OCI-LY1 (cell line): ENCODE measurements around the gene IFRD2.

Source experiments
- EZH2 ChIP-seq: fragments of 200-600 bp; sonication (generic), shearing (Covaris generic); IDR thresholded peaks from 2 replicates; pipeline ENCODE4 v1.8.0; 2017; ENCODE audit warnings: borderline replicate concordance, mixed run types, mild to moderate bottlenecking, antibody characterized with exemption, low read length, moderate library complexity, mixed read lengths
- TF ChIP-seq, protein P1 (sequence below): fragments of 200-600 bp; sonication (generic), shearing (Covaris generic); IDR thresholded peaks from 2 replicates; pipeline ENCODE4 v1.5.1; 2017; ENCODE audit warnings: mild to moderate bottlenecking, antibody characterized with exemption, low read length, moderate library complexity, mixed read lengths

DNA sequence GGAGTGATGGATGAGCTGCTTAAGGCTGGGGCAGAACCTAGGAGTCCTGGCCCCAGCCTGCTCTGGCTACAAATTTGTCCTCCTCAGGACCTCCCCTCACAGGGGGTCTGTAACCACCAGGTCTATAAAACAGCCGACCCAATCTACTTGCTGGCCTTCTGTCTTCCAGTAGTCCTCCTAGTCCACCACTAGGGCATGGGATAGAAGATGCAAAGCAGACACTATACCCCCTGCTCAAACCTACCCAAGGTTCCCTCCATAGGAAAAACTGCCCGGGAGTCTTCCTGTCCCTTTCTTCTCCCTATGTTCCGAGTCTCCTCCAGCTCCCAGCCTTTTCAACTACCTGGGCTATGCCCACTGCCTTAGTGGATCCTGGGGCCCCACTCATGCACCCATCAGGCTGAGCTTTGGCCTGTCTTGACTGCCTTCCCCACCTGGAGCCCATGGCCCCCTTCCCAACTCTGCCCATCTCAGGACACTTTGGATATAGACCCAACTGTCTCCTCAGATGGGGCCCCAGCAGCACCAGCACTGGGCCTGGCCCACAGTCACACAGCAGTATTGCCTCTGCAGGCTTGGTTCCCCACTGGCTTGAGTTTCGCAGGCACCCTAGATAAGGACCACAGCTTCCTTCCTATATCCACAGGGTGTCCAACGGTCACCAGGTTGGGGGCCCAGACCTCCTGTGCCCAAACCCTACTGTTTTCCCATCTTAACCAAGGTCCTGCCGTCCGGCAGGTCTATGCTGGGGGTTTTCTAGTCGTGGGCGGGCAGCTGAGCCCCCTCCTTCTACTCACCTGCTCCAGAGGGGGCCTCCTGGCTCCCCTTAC, 5.9 kb upstream of the IFRD2 start:
- TF ChIP-seq EZH2, result no peak
- TF ChIP-seq, protein P1, sequence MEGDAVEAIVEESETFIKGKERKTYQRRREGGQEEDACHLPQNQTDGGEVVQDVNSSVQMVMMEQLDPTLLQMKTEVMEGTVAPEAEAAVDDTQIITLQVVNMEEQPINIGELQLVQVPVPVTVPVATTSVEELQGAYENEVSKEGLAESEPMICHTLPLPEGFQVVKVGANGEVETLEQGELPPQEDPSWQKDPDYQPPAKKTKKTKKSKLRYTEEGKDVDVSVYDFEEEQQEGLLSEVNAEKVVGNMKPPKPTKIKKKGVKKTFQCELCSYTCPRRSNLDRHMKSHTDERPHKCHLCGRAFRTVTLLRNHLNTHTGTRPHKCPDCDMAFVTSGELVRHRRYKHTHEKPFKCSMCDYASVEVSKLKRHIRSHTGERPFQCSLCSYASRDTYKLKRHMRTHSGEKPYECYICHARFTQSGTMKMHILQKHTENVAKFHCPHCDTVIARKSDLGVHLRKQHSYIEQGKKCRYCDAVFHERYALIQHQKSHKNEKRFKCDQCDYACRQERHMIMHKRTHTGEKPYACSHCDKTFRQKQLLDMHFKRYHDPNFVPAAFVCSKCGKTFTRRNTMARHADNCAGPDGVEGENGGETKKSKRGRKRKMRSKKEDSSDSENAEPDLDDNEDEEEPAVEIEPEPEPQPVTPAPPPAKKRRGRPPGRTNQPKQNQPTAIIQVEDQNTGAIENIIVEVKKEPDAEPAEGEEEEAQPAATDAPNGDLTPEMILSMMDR, result no peak
